NCI-H1436 treated with DMSO at 0.1 percent for 48 hours (cell line): Measurements from ENCODE around the gene YWHAH.
"Not testable (repeated sequence)": the region's sequence is repeated elsewhere in the genome, so short reads cannot be mapped to it uniquely, and the experiment has no call there.

Experiments used
- DNase-seq: peaks from one replicate; lab custom pipeline; 2025; lab: John Stamatoyannopoulos, UW

YWHAH gene

GRCh38 chr22:31981976-31982375 is 37.6 kb downstream of the YWHAH start:
- DNase-seq, result not testable (repeated sequence)

GRCh38 chr22:31983911-31984656 is 39.7 kb downstream of the YWHAH start:
- DNase-seq, result no peak

GRCh38 chr22:31987218-31987617 is 42.9 kb downstream of the YWHAH start:
- DNase-seq, result no peak

GRCh38 chr22:31991102-31991839 is 46.9 kb downstream of the YWHAH start:
- no peak for DNase-seq

GRCh38 chr22:31995046-31995445 is 50.7 kb downstream of the YWHAH start:
- DNase-seq, result no peak

- no peak for DNase-seq
Observed at GRCh38 chr22:31995807-31996206, 51.5 kb downstream of the YWHAH start.

GRCh38 chr22:31998784-31999385 is 54.5 kb downstream of the YWHAH start:
- DNase-seq, result no peak

GRCh38 chr22:32000181-32000580 is 55.8 kb downstream of the YWHAH start:
- no peak for DNase-seq

- DNase-seq, result no peak
Observed at GRCh38 chr22:32005453-32005852, 61.1 kb downstream of the YWHAH start.
